D721Med (cell line): ENCODE measurements around the gene FUOM.
"Not testable (repeated sequence)": the region's sequence is repeated elsewhere in the genome, so short reads cannot be mapped to it uniquely, and the experiment has no call there.

Experiments used
- DNase-seq: peaks from one replicate; pipeline ENCODE4 v3.0.0; 2011; ENCODE audit warnings: low spot score; ENCODE audit not compliant: insufficient read length
- FAIRE-seq: peaks from 2 replicates; lab custom pipeline; 2011; peaks lifted over from hg19 to GRCh38; lab: Jason Lieb, UNC
- CTCF ChIP-seq: IDR thresholded peaks from 2 replicates; pipeline ENCODE4 v1.5.1; 2012; ENCODE audit warnings: mild to moderate bottlenecking, control low read depth; ENCODE audit not compliant: insufficient read depth; ENCODE audit errors: missing control alignments

The FUOM gene

GRCh38 chr10:133325440-133326222 lies 32.2 kb downstream of the FUOM start:
- FAIRE-seq = no peak
- DNase-seq = no peak
- no peak for TF ChIP-seq CTCF

GRCh38 chr10:133324857-133325260 lies 33.0 kb downstream of the FUOM start:
- FAIRE-seq (no peak), DNase-seq (no peak)
- TF ChIP-seq CTCF = no peak

GRCh38 chr10:133324198-133324792 lies 33.5 kb downstream of the FUOM start:
- FAIRE-seq (no peak), DNase-seq (no peak)

GRCh38 chr10:133322064-133322709 lies 35.6 kb downstream of the FUOM start:
- not testable (repeated sequence) for FAIRE-seq

More at GRCh38 chr10:133324198-133324792, 33.5 kb downstream of the FUOM start:
- TF ChIP-seq CTCF = no peak

GRCh38 chr10:133320852-133321422 lies 36.9 kb downstream of the FUOM start:
- FAIRE-seq, DNase-seq: not testable (repeated sequence)

More at GRCh38 chr10:133322064-133322709, 35.6 kb downstream of the FUOM start:
- DNase-seq = not testable (repeated sequence)

GRCh38 chr10:133318494-133319127 lies 39.2 kb downstream of the FUOM start:
- peak; percentile 80 for TF ChIP-seq CTCF
- FAIRE-seq (no peak), DNase-seq (no peak)

GRCh38 chr10:133316732-133317131 lies 41.1 kb downstream of the FUOM start:
- no peak for TF ChIP-seq CTCF
- FAIRE-seq (no peak), DNase-seq (no peak)
